Ishikawa (cell line): ENCODE measurements around the gene HES6.

Experiments
- CEBPB ChIP-seq: IDR thresholded peaks from 2 replicates; pipeline ENCODE4 v1.6.1; 2012
- EGR1 ChIP-seq: IDR thresholded peaks from 2 replicates; pipeline ENCODE4 v1.6.1; 2012
- EP300 ChIP-seq: IDR thresholded peaks from 2 replicates; pipeline ENCODE4 v1.6.1; 2012; ENCODE audit warnings: borderline replicate concordance
- FOXM1 ChIP-seq: IDR thresholded peaks from 2 replicates; pipeline ENCODE4 v1.6.1; 2012; ENCODE audit warnings: low read depth, borderline replicate concordance
- MAX ChIP-seq: IDR thresholded peaks from 2 replicates; pipeline ENCODE4 v1.6.1; 2012
- REST ChIP-seq: IDR thresholded peaks from 2 replicates; pipeline ENCODE4 v1.6.1; 2012; ENCODE audit warnings: low read depth, mild to moderate bottlenecking
- TCF12 ChIP-seq: IDR thresholded peaks from 2 replicates; pipeline ENCODE4 v1.6.1; 2012; ENCODE audit warnings: low read depth
- TEAD4 ChIP-seq: IDR thresholded peaks from 2 replicates; pipeline ENCODE4 v1.6.1; 2012
- USF1 ChIP-seq: IDR thresholded peaks from 2 replicates; pipeline ENCODE4 v1.6.1; 2012
- YY1 ChIP-seq: IDR thresholded peaks from 2 replicates; pipeline ENCODE4 v1.6.1; 2012; ENCODE audit warnings: low read depth
- ZBTB7A ChIP-seq: IDR thresholded peaks from 2 replicates; pipeline ENCODE4 v1.6.1; 2012; ENCODE audit warnings: low read depth

GRCh38 chr2:238207006-238207405 is 32.8 kb downstream of the HES6 start:
- TF ChIP-seq EP300 = no peak
- TF ChIP-seq USF1 = no peak
- no peak for TF ChIP-seq MAX
- TF ChIP-seq YY1 = no peak
- TF ChIP-seq EGR1 = no peak
- TF ChIP-seq REST = no peak
- TF ChIP-seq ZBTB7A = no peak
- no peak for TF ChIP-seq FOXM1
- TF ChIP-seq TEAD4 = no peak
- TF ChIP-seq TCF12 = no peak
- TF ChIP-seq CEBPB = no peak
